ENCODE data around the gene LTB. TPM values are rescaled to one million over a fixed set of nuclear protein-coding genes. Genes with fewer than 3 reads are reported as not detected.

The LTB gene
- total RNA-seq, 1 donor from 2014 or later = 5.4 TPM

DNA sequence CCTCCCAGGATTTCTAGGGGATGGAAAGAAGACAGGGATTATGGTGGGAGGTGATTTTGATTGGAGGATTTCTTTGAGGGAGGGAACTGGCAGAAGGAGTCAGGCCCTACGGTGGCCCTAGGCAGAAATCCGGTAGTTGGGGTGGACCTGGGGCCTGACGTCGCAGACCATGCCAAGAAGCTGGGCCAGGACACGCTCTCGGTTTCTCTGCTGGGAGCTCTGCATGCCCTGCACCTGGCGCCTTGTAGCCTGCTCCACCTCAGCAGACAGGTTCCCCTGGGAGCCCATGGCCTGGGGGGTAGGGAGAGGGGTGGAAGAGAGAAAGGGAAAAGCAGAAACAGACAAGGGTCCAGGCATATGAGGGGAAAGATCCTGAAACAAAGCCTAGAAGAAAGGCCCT is 36.9 kb downstream of the LTB start:
- intact Hi-C loops (cut with DNase I) = no loop called here
- no peak for DNase-seq (ENCODE audit: extremely low spot score in 2 of 2)
- no peaks in the 10 kb centered on the region for H3K27me3 ChIP-seq
- H3K9me3 ChIP-seq = no peaks in the 10 kb centered on the region
- no peak overlapping the region for H3K27ac ChIP-seq
- no peak for TF ChIP-seq POLR2AphosphoS5 (IDR thresholded peaks at IDR 0.05; ENCODE audit: insufficient read depth in 1 of 2, low read depth in 1 of 2)
- TF ChIP-seq, protein P1, sequence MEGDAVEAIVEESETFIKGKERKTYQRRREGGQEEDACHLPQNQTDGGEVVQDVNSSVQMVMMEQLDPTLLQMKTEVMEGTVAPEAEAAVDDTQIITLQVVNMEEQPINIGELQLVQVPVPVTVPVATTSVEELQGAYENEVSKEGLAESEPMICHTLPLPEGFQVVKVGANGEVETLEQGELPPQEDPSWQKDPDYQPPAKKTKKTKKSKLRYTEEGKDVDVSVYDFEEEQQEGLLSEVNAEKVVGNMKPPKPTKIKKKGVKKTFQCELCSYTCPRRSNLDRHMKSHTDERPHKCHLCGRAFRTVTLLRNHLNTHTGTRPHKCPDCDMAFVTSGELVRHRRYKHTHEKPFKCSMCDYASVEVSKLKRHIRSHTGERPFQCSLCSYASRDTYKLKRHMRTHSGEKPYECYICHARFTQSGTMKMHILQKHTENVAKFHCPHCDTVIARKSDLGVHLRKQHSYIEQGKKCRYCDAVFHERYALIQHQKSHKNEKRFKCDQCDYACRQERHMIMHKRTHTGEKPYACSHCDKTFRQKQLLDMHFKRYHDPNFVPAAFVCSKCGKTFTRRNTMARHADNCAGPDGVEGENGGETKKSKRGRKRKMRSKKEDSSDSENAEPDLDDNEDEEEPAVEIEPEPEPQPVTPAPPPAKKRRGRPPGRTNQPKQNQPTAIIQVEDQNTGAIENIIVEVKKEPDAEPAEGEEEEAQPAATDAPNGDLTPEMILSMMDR (IDR thresholded peaks at IDR 0.05) = no peak
- TF ChIP-seq POLR2A (IDR thresholded peaks at IDR 0.05) = no peak
- peaks cover 0 to 6% of the 10 kb centered on the region in 2 donors for H3K36me3 ChIP-seq
- H3K4me1 ChIP-seq = peaks cover 48% of the 10 kb centered on the region
- H3K4me3 ChIP-seq = no peak overlapping the region

DNA sequence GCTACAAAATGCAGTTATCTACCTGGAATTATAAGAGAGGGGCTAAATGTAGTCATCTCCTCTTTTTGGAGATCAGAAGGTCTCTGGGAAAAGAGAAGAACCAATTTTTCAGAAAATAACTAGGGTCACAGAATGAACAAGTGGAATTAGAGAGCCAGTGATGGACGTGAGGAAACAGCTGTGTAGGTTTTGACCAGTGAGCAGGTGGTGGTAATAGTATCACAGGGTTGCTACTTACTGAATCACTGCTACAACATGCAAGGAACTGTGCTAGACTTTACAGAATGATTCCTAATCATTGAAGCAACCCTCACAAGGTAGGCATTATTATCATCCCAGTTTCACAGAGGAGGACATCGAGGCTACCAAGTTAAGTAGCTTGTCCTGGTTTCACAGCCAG is 37.5 kb downstream of the LTB start:
- peaks cover 0 to 8% of the 10 kb centered on the region in 2 donors for H3K36me3 ChIP-seq
- no peak overlapping the region for H3K27ac ChIP-seq
- intact Hi-C loops (cut with DNase I) = no loop called here
- peaks cover 54% of the 10 kb centered on the region for H3K4me1 ChIP-seq
- TF ChIP-seq POLR2A (IDR thresholded peaks at IDR 0.05) = no peak
- TF ChIP-seq POLR2AphosphoS5 (IDR thresholded peaks at IDR 0.05; ENCODE audit: insufficient read depth in 1 of 2, low read depth in 1 of 2) = no peak
- H3K27me3 ChIP-seq = no peaks in the 10 kb centered on the region
- no peak overlapping the region for H3K4me3 ChIP-seq
- no peaks in the 10 kb centered on the region for H3K9me3 ChIP-seq
- no peak for DNase-seq (ENCODE audit: extremely low spot score in 2 of 2)

DNA sequence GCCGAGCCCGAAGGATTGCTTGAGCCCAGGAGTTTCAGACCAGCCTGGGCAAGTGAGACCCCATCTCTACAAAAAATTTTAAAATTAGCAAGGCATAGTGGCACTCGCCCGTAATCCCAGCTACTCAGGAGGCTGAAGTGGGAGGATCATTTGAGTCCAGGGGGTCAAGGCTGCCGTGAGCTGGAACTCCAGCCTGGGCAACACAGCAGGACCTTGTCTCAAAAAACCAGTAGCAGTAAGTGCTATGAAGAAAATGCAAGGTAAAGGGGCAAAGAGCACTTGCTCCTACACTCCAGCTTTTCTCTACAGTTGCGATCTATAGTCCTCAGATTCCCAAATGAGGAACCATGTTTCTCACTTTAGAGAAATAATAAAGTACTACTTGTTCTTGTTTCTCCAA is 38.6 kb downstream of the LTB start:
- peaks cover 60% of the 10 kb centered on the region for H3K4me1 ChIP-seq
- DNase-seq (ENCODE audit: extremely low spot score in 2 of 2) = no peak
- H3K27me3 ChIP-seq = no peaks in the 10 kb centered on the region
- TF ChIP-seq POLR2AphosphoS5 (IDR thresholded peaks at IDR 0.05; ENCODE audit: insufficient read depth in 1 of 2, low read depth in 1 of 2) = no peak
- TF ChIP-seq, protein P1 (IDR thresholded peaks at IDR 0.05) = no peak
- TF ChIP-seq POLR2A (IDR thresholded peaks at IDR 0.05) = no peak
- no peaks in the 10 kb centered on the region for H3K9me3 ChIP-seq
- H3K27ac ChIP-seq = no peak overlapping the region
- intact Hi-C loops (cut with DNase I) = no loop called here
- H3K4me3 ChIP-seq = no peak overlapping the region
- H3K36me3 ChIP-seq = peaks cover 0 to 13% of the 10 kb centered on the region in 2 donors

DNA sequence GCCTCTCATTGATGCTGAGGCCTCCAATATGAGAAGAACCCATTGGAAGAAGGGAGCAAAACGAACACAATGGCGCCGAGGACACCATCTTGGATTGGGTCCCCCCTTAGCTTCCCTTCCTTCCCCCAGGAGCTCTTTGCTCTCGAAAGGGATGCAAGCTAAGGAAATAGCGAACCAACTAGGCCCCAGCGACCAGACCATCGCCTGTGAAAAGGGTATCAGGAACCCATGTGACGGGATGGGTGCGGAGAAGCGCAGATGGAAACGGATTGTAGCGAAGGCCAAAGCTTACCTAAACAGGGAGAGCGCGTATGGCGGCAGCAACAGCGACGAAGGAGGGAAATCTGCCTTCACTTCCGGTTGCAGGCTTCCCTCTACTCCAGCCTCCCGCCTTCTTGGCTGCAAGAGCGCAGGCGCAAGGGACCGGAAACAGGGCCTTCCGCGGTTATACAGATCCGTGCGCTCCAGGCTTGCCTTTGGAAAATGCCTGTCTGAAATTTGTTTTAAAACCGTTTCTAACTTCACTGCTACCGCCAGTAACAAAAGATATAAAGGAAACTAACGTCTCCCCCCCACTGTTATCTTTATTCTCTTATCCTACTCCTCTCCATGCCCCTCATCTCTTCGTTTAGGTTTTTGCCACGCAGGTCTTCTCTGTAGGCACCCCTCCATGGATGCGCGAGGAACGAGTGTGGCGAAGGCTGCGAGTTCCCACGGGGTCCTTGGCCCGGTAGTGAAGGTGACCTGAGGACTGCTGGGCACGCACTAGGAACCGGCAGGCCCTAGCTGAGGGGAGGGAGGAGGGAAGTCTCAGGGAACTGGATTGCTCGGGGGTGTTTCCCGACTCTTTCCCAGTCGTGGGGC is 40.3 kb downstream of the LTB start, which contains the start of gene DDX39B:
Gene DDX39B (minus strand): TSS at position 346 of the 864 bp plus-strand sequence. CDS start 1,471 bp downstream, outside the sequence.
- H3K27ac ChIP-seq = peak within 1 kb of the TSS; percentile 97
- H3K27me3 ChIP-seq = no peaks in the 10 kb centered on the region
- H3K36me3 ChIP-seq = peaks cover 0 to 31% of the 10 kb centered on the region in 2 donors
- intact Hi-C loops (cut with DNase I) = no loop called here
- TF ChIP-seq POLR2AphosphoS5 (IDR thresholded peaks at IDR 0.05; ENCODE audit: insufficient read depth in 1 of 2, low read depth in 1 of 2) = peak; percentile 98 to 99
- peak in 1 of 2 donors; percentile 77 for TF ChIP-seq POLR2A (IDR thresholded peaks at IDR 0.05)
- TF ChIP-seq, protein P1 (IDR thresholded peaks at IDR 0.05) = no peak
- H3K4me1 ChIP-seq = peaks cover 55% of the 10 kb centered on the region
- DNase-seq (ENCODE audit: extremely low spot score in 2 of 2) = peak in 1 of 2 donors; percentile 97
- H3K9me3 ChIP-seq = no peaks in the 10 kb centered on the region
- peak within 1 kb of the TSS; percentile 70 to 85 for H3K4me3 ChIP-seq

DNA sequence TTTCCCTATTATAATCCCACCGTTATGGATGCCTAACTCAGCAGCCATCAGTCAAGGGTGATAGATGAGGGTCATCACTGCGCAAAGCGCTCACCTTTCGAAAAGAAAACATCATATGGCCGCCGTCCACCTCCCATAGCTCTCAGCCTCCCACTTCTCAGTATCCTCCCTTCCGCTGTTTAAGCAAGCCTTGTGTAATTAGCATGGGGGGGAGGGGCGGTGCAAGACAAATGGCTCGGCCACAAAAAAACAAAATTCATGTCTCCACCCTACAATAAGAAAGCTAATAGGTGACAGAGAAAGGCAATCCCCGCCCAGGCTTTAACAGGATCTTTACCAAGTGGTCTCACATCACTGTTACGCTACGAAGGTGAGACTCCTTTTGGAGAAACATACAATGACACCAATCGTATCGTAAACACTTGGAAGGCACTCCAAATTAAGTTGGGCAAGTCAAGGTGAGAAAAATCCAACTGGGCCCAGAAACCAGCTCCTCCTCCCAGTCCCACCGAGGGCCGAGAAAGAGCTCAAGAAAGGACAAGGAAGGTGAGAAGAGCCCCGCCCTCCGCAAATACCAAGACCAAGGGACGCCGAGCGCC is 41.1 kb downstream of the LTB start:
- DNase-seq (ENCODE audit: extremely low spot score in 2 of 2) = no peak
- peak overlapping the region; percentile 70 to 85 for H3K4me3 ChIP-seq
- no peak for TF ChIP-seq POLR2AphosphoS5 (IDR thresholded peaks at IDR 0.05; ENCODE audit: insufficient read depth in 1 of 2, low read depth in 1 of 2)
- TF ChIP-seq POLR2A (IDR thresholded peaks at IDR 0.05) = no peak
- TF ChIP-seq, protein P1 (IDR thresholded peaks at IDR 0.05) = no peak
- no peaks in the 10 kb centered on the region for H3K9me3 ChIP-seq
- H3K27me3 ChIP-seq = no peaks in the 10 kb centered on the region
- H3K36me3 ChIP-seq = peaks cover 0 to 38% of the 10 kb centered on the region in 2 donors
- peaks cover 48% of the 10 kb centered on the region for H3K4me1 ChIP-seq
- intact Hi-C loops (cut with DNase I) = no loop called here
- peak overlapping the region; percentile 97 for H3K27ac ChIP-seq

Measured in vagina (tissue), 2 donors.